Measurements from ENCODE around the gene APC2.
A peak's percentile ranks its signal among the peaks of the same experiment; 100 is the strongest.
"Not testable (repeated sequence)": the region's sequence is repeated elsewhere in the genome, so short reads cannot be mapped to it uniquely, and the experiment has no call there.

Gene APC2

GRCh38 chr19:1509602-1510441 lies 59.9 kb downstream of the APC2 start:
- no peak overlapping the region for H3K4me3 Mint-ChIP-seq

GRCh38 chr19:1510442-1510806 lies 60.5 kb downstream of the APC2 start:
- Mint-ChIP-seq H3K4me1 (peaks cover 8 to 13% of the 10 kb centered on the region in 2 donors), H3K4me3 (no peak overlapping the region), H3K9me3 (peaks cover 4 to 6% of the 10 kb centered on the region in 2 donors), H3K27ac (no peak overlapping the region), H3K27me3 (peaks cover 51 to 86% of the 10 kb centered on the region in 2 donors), H3K36me3 (peaks cover 4 to 5% of the 10 kb centered on the region in 2 donors)
- DNase-seq = no peak
- ATAC-seq (replicated peaks) = no peak

More at GRCh38 chr19:1509602-1510441, 59.9 kb downstream of the APC2 start:
- ATAC-seq (replicated peaks) = no peak
- Mint-ChIP-seq H3K36me3 (peaks cover 4 to 5% of the 10 kb centered on the region in 2 donors), H3K27me3 (peaks cover 53 to 86% of the 10 kb centered on the region in 2 donors), H3K4me1 (peaks cover 8 to 13% of the 10 kb centered on the region in 2 donors), H3K9me3 (peaks cover 4 to 7% of the 10 kb centered on the region in 2 donors), H3K27ac (no peak overlapping the region)
- DNase-seq = no peak

- ATAC-seq (replicated peaks) = no peak
- Mint-ChIP-seq H3K4me3 (no peak overlapping the region), H3K27me3 (peaks cover 47 to 86% of the 10 kb centered on the region in 2 donors), H3K27ac (no peak overlapping the region), H3K36me3 (peaks cover 4 to 5% of the 10 kb centered on the region in 2 donors), H3K4me1 (peaks cover 8 to 13% of the 10 kb centered on the region in 2 donors), H3K9me3 (peaks cover 4% of the 10 kb centered on the region in 2 donors)
- no peak for DNase-seq
Measured at GRCh38 chr19:1510807-1511206, 60.9 kb downstream of the APC2 start.

GRCh38 chr19:1511318-1512317 lies 61.7 kb downstream of the APC2 start:
- Mint-ChIP-seq H3K36me3 (peaks cover 3 to 4% of the 10 kb centered on the region in 2 donors), H3K27ac (no peak overlapping the region), H3K4me3 (no peak overlapping the region), H3K27me3 (peaks cover 48 to 85% of the 10 kb centered on the region in 2 donors), H3K9me3 (peaks cover 0 to 5% of the 10 kb centered on the region in 2 donors), H3K4me1 (peaks cover 8 to 10% of the 10 kb centered on the region in 2 donors)
- no peak for ATAC-seq (replicated peaks)
- DNase-seq = no peak

GRCh38 chr19:1512671-1513498 lies 63.0 kb downstream of the APC2 start, which contains the start of gene ADAMTSL5:
Gene ADAMTSL5, minus strand, starts transcription at chr19:1513019. Its CDS starts 2,076 bp downstream, at chr19:1510943.
- Mint-ChIP-seq H3K27me3 (peaks cover 53 to 80% of the 10 kb centered on the region in 2 donors), H3K9me3 (peaks cover 0 to 3% of the 10 kb centered on the region in 2 donors), H3K4me3 (peak within 1 kb of the TSS; percentile 63 to 72), H3K4me1 (peaks cover 4 to 5% of the 10 kb centered on the region in 2 donors), H3K36me3 (peaks cover 1% of the 10 kb centered on the region in 2 donors), H3K27ac (peak within 1 kb of the TSS; percentile 60)
- DNase-seq (no peak), ATAC-seq (replicated peaks) (peak; percentile 82)

GRCh38 chr19:1513499-1514294 lies 63.8 kb downstream of the APC2 start:
- peak overlapping the region; percentile 32 to 39 for H3K4me3 Mint-ChIP-seq
- H3K9me3 Mint-ChIP-seq = peaks cover 0 to 2% of the 10 kb centered on the region in 2 donors
- ATAC-seq (replicated peaks) (peak; percentile 50 to 52), DNase-seq (no peak)
- H3K27me3 Mint-ChIP-seq = peaks cover 57 to 81% of the 10 kb centered on the region in 2 donors
- H3K27ac Mint-ChIP-seq = no peak overlapping the region
- peaks cover 0 to 3% of the 10 kb centered on the region in 2 donors for H3K4me1 Mint-ChIP-seq
- H3K36me3 Mint-ChIP-seq = no peaks in the 10 kb centered on the region

GRCh38 chr19:1514295-1514661 lies 64.4 kb downstream of the APC2 start:
- ATAC-seq (replicated peaks) (no peak), DNase-seq (no peak)
- Mint-ChIP-seq H3K36me3 (no peaks in the 10 kb centered on the region), H3K27ac (no peak overlapping the region), H3K4me1 (peaks cover 0 to 3% of the 10 kb centered on the region in 2 donors), H3K4me3 (no peak overlapping the region), H3K9me3 (peaks cover 0 to 2% of the 10 kb centered on the region in 2 donors), H3K27me3 (peaks cover 62 to 79% of the 10 kb centered on the region in 2 donors)

GRCh38 chr19:1514986-1515721 lies 65.2 kb downstream of the APC2 start:
- Mint-ChIP-seq H3K36me3 (no peaks in the 10 kb centered on the region), H3K9me3 (peaks cover 0 to 2% of the 10 kb centered on the region in 2 donors), H3K4me1 (peaks cover 0 to 3% of the 10 kb centered on the region in 2 donors), H3K27ac (no peak overlapping the region), H3K27me3 (peaks cover 56 to 70% of the 10 kb centered on the region in 2 donors), H3K4me3 (no peak overlapping the region)
- no peak for ATAC-seq (replicated peaks)
- DNase-seq = no peak

GRCh38 chr19:1516395-1516753 lies 66.5 kb downstream of the APC2 start:
- Mint-ChIP-seq H3K9me3 (peaks cover 0 to 2% of the 10 kb centered on the region in 2 donors), H3K4me3 (no peak overlapping the region), H3K36me3 (no peaks in the 10 kb centered on the region), H3K27ac (no peak overlapping the region), H3K4me1 (peaks cover 0 to 3% of the 10 kb centered on the region in 2 donors), H3K27me3 (peaks cover 46 to 63% of the 10 kb centered on the region in 2 donors)
- no peak for DNase-seq
- no peak for ATAC-seq (replicated peaks)

- peaks cover 0 to 2% of the 10 kb centered on the region in 2 donors for H3K9me3 Mint-ChIP-seq
Measured at GRCh38 chr19:1518471-1518870, 68.5 kb downstream of the APC2 start.

GRCh38 chr19:1519802-1520201 lies 69.9 kb downstream of the APC2 start:
- H3K36me3 Mint-ChIP-seq; H3K27ac Mint-ChIP-seq; H3K9me3 Mint-ChIP-seq; H3K4me1 Mint-ChIP-seq; ATAC-seq (replicated peaks); H3K4me3 Mint-ChIP-seq; DNase-seq: not testable (repeated sequence)
- peaks cover 50 to 64% of the 10 kb centered on the region in 2 donors for H3K27me3 Mint-ChIP-seq

More at GRCh38 chr19:1518471-1518870, 68.5 kb downstream of the APC2 start:
- no peak overlapping the region for H3K4me3 Mint-ChIP-seq
- no peak overlapping the region for H3K27ac Mint-ChIP-seq
- H3K27me3 Mint-ChIP-seq = peaks cover 49 to 67% of the 10 kb centered on the region in 2 donors
- no peak for DNase-seq
- H3K36me3 Mint-ChIP-seq = no peaks in the 10 kb centered on the region
- ATAC-seq (replicated peaks) = no peak
- peaks cover 0 to 4% of the 10 kb centered on the region in 2 donors for H3K4me1 Mint-ChIP-seq

GRCh38 chr19:1520203-1520780 lies 70.4 kb downstream of the APC2 start:
- Mint-ChIP-seq H3K9me3 (peaks cover 0 to 2% of the 10 kb centered on the region in 2 donors), H3K27me3 (peaks cover 51 to 64% of the 10 kb centered on the region in 2 donors), H3K36me3 (peaks cover 0 to 4% of the 10 kb centered on the region in 2 donors), H3K4me1 (peaks cover 9 to 10% of the 10 kb centered on the region in 2 donors), H3K27ac (no peak overlapping the region), H3K4me3 (no peak overlapping the region)
- no peak for DNase-seq
- no peak for ATAC-seq (replicated peaks)
